Astrocyte (in vitro differentiated cells and primary cell): ENCODE measurements around the gene TEX50. TPM values are rescaled to one million over a fixed set of nuclear protein-coding genes. Genes with fewer than 3 reads are reported as not detected.
"Not testable (repeated sequence)": the region's sequence is repeated elsewhere in the genome, so short reads cannot be mapped to it uniquely, and the experiment has no call there.

ENCODE experiments used
- DNase-seq: peaks from one replicate; pipeline ENCODE4 v3.0.0-alpha.2; 2010; ENCODE audit warnings: low read depth
- FAIRE-seq: peaks from 2 replicates; lab custom pipeline; 2011; peaks lifted over from hg19 to GRCh38; lab: Jason Lieb, UNC
- H2AFZ ChIP-seq: 2 replicates; pipeline ENCODE4 v1.6.0; 2012; ENCODE audit warnings: low read depth, low read length, inconsistent platforms
- H3K27ac ChIP-seq: 2 replicates; pipeline ENCODE4 v1.5.1; 2011; ENCODE audit warnings: low read depth, low read length, inconsistent platforms
- H3K27me3 ChIP-seq: 2 replicates; pipeline ENCODE4 v1.6.0; 2011; ENCODE audit warnings: low read length, inconsistent platforms; ENCODE audit not compliant: insufficient read depth
- H3K36me3 ChIP-seq: 2 replicates; pipeline ENCODE4 v1.5.1; 2011; ENCODE audit warnings: low read length, inconsistent platforms; ENCODE audit not compliant: insufficient read depth
- H3K4me1 ChIP-seq: 2 replicates; pipeline ENCODE4 v1.5.1; 2011; ENCODE audit warnings: low read length, inconsistent platforms; ENCODE audit not compliant: insufficient read depth
- H3K4me2 ChIP-seq: 2 replicates; pipeline ENCODE4 v1.6.0; 2012; ENCODE audit warnings: low read length, inconsistent platforms
- H3K4me3 ChIP-seq: 2 replicates; pipeline ENCODE4 v1.5.1; 2011; ENCODE audit warnings: low read depth, mild to moderate bottlenecking, low read length, inconsistent platforms; ENCODE audit not compliant: insufficient read depth
- H3K79me2 ChIP-seq: 2 replicates; pipeline ENCODE4 v1.6.0; 2012; ENCODE audit warnings: mild to moderate bottlenecking, low read length, inconsistent platforms; ENCODE audit not compliant: insufficient read depth
- H3K9ac ChIP-seq: 2 replicates; pipeline ENCODE4 v1.6.0; 2012; ENCODE audit warnings: mild to moderate bottlenecking, low read length, inconsistent platforms
- H3K9me3 ChIP-seq: 2 replicates; pipeline ENCODE4 v1.5.1; 2012; ENCODE audit warnings: low read depth, mild to moderate bottlenecking, low read length, inconsistent platforms; ENCODE audit not compliant: insufficient read depth
- H4K20me1 ChIP-seq: 2 replicates; pipeline ENCODE4 v1.6.0; 2012; ENCODE audit warnings: low read length, inconsistent platforms; ENCODE audit not compliant: insufficient read depth
- H3K27ac Mint-ChIP-seq: one replicate; pipeline ENCODE4 v1.8.0; 2021; ENCODE audit warnings: mild to moderate bottlenecking, mixed read lengths; ENCODE audit not compliant: unreplicated experiment
- H3K27me3 Mint-ChIP-seq: one replicate; pipeline ENCODE4 v1.8.0; 2021; ENCODE audit warnings: low read depth, mixed read lengths; ENCODE audit not compliant: unreplicated experiment
- H3K36me3 Mint-ChIP-seq: one replicate; pipeline ENCODE4 v1.8.0; 2021; ENCODE audit warnings: low read depth, mixed read lengths; ENCODE audit not compliant: unreplicated experiment
- H3K4me1 Mint-ChIP-seq: one replicate; pipeline ENCODE4 v1.8.0; 2021; ENCODE audit warnings: low read depth, mixed read lengths; ENCODE audit not compliant: unreplicated experiment
- H3K4me3 Mint-ChIP-seq: one replicate; pipeline ENCODE4 v1.8.0; 2021; ENCODE audit warnings: mild to moderate bottlenecking, moderate library complexity, mixed read lengths; ENCODE audit not compliant: unreplicated experiment
- H3K9me3 Mint-ChIP-seq: one replicate; pipeline ENCODE4 v1.8.0; 2021; ENCODE audit warnings: mild to moderate bottlenecking, mixed read lengths; ENCODE audit not compliant: unreplicated experiment
- EZH2 ChIP-seq: IDR thresholded peaks from 2 replicates; pipeline ENCODE4 v1.6.1; 2012; ENCODE audit warnings: mild to moderate bottlenecking, low read length, inconsistent platforms; ENCODE audit not compliant: insufficient read depth
- total RNA-seq: library from RNA; stranded (reverse); gene quantifications from 2 replicates; pipeline ENCODE4 v1.2.1, GENCODE V29; 2021
- TF ChIP-seq, protein P1 (sequence below): IDR thresholded peaks from 2 replicates; pipeline ENCODE4 v1.5.1; 2011; ENCODE audit warnings: low read depth, mild to moderate bottlenecking, inconsistent platforms, low read length, moderate library complexity; ENCODE audit not compliant: insufficient read depth

The TEX50 gene
- total RNA-seq, 1 donor from 2014 or later = not detected

DNA sequence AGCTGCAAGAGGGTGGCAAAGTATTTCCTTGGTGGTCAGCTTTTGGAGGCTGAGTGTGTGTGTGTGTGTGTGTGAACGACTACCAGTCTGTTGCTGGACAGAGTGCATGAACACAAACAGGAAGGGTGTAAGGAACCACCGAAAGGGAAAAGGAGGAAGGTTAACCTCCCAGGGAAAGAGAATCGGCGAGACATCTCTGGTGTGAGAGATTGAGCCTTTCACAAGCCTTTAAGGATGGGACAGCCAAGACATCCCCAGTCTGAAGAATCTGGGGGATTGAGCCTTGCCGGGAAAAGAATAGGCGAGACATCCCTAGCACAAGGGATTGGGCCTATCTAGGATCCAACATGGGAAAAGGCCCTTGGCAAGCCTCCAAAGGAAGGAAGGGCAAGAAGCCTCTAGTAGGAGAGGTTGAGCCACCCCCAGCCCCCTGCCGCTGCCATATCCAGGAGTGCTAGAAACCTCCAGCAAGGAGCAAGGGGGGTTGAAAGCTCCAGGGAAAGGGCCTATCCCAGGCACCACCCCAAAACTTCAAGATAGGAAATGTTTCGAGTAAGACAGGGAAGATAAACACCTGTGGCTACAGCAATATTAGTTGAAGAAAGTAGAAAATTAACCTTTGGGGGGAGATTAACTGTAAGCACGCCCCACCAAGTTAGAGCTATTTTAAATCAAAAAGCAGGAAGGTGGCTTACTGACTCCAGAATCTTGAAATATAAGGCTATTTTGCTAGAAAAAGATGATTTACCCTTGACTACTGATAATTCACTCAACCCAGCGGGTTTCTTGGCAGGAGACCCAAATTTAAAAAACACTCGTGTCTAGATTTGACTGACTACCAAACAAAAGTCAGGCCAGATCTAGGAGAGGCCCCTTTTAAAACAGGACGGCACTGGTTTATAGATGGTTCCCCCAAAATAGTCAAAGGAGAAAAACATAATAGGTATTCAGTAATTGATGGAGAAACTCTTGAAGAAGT, 3.2 kb downstream of the TEX50 start:
- no peak for FAIRE-seq
- Mint-ChIP-seq H3K36me3 (peaks cover 22% of the 10 kb centered on the region), H3K9me3 (peaks cover 13% of the 10 kb centered on the region), H3K27ac (peak overlapping the region; percentile 99), H3K4me1 (peaks cover 5% of the 10 kb centered on the region), H3K4me3 (peak overlapping the region; percentile 90), H3K27me3 (no peaks in the 10 kb centered on the region)
- TF ChIP-seq EZH2 = no peak
- TF ChIP-seq, protein P1, sequence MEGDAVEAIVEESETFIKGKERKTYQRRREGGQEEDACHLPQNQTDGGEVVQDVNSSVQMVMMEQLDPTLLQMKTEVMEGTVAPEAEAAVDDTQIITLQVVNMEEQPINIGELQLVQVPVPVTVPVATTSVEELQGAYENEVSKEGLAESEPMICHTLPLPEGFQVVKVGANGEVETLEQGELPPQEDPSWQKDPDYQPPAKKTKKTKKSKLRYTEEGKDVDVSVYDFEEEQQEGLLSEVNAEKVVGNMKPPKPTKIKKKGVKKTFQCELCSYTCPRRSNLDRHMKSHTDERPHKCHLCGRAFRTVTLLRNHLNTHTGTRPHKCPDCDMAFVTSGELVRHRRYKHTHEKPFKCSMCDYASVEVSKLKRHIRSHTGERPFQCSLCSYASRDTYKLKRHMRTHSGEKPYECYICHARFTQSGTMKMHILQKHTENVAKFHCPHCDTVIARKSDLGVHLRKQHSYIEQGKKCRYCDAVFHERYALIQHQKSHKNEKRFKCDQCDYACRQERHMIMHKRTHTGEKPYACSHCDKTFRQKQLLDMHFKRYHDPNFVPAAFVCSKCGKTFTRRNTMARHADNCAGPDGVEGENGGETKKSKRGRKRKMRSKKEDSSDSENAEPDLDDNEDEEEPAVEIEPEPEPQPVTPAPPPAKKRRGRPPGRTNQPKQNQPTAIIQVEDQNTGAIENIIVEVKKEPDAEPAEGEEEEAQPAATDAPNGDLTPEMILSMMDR = no peak
- H2AFZ ChIP-seq = no peak overlapping the region
- H3K4me2 ChIP-seq = no peak overlapping the region
- no peaks in the 10 kb centered on the region for H3K27me3 ChIP-seq
- no peaks in the 10 kb centered on the region for H3K4me1 ChIP-seq
- no peak overlapping the region for H3K27ac ChIP-seq
- no peak overlapping the region for H3K4me3 ChIP-seq
- no peak overlapping the region for H3K9ac ChIP-seq
- peaks cover 8% of the 10 kb centered on the region for H3K9me3 ChIP-seq
- H3K79me2 ChIP-seq = no peaks in the 10 kb centered on the region
- H3K36me3 ChIP-seq = no peaks in the 10 kb centered on the region
- DNase-seq = no peak
- no peaks in the 10 kb centered on the region for H4K20me1 ChIP-seq

DNA sequence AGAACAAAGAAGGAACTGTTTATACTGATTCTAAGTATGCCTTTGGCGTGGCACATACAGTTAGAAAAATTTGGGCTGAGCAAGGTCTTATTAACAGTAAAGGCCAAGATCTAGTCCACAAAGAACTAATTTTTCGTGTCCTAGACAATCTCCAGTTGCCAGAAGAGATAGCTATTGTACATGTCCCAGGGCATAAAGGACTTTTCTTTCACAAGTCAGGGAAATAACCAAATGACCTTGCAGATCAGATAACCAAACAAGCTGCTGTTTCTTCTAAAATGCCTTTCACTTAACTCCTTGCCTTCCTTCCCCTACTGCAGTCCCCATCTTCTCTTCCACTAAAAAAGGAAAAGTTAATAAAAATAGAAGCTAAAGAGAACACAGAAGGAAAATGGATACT, 4.0 kb downstream of the TEX50 start:
- H4K20me1 ChIP-seq = no peaks in the 10 kb centered on the region
- DNase-seq (no peak), FAIRE-seq (no peak)
- Mint-ChIP-seq H3K4me3 (peak overlapping the region; percentile 90), H3K4me1 (peaks cover 5% of the 10 kb centered on the region), H3K27me3 (no peaks in the 10 kb centered on the region), H3K27ac (peak overlapping the region; percentile 99), H3K9me3 (peaks cover 13% of the 10 kb centered on the region), H3K36me3 (peaks cover 25% of the 10 kb centered on the region)
- H3K27ac ChIP-seq = no peak overlapping the region
- H3K9me3 ChIP-seq = peaks cover 8% of the 10 kb centered on the region
- no peak overlapping the region for H3K4me3 ChIP-seq
- H3K9ac ChIP-seq = no peak overlapping the region
- TF ChIP-seq EZH2 = no peak
- TF ChIP-seq, protein P1 = no peak
- no peaks in the 10 kb centered on the region for H3K79me2 ChIP-seq
- no peaks in the 10 kb centered on the region for H3K36me3 ChIP-seq
- H3K4me1 ChIP-seq = no peaks in the 10 kb centered on the region
- no peaks in the 10 kb centered on the region for H3K27me3 ChIP-seq
- no peak overlapping the region for H2AFZ ChIP-seq
- no peak overlapping the region for H3K4me2 ChIP-seq

DNA sequence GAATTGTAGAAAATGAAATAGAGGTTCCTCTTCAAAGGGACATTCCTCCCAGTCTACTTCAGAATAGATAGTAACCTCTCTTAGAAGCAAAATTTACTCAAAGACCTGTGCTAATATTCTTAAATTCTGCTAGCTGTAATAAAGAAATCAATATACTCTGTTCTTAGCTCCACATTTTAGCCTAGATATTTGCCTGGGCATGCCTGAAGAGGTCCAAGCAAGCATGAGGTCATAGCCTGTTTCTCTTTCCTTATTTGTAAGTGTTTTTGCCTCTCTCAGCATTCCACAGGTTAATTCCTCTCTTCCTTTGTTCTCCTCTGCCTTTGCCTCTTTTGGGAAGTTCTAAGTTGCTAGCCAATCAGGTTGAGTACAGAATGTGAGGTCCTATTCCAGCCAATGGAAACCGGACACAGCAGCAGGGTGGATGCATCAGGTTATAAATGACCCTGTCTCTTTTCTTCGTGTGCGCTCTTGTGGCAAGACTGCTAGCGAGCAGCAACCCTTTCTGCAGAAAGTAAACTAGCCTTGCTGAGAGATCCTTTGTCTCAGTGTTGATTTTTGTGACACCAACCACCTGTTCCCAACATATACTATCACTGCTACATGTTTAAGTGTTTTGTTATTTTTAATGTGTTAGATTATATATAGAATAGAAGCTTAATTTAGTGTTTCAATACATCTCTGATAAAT, 7.5 kb downstream of the TEX50 start:
- H3K9me3 Mint-ChIP-seq = peaks cover 11% of the 10 kb centered on the region
- H3K27me3 ChIP-seq, H3K4me1 ChIP-seq, H3K4me2 ChIP-seq, H3K4me3 ChIP-seq, H3K79me2 ChIP-seq, H3K36me3 ChIP-seq, H4K20me1 ChIP-seq, H2AFZ ChIP-seq, H3K4me1 Mint-ChIP-seq, H3K27ac ChIP-seq, FAIRE-seq, H3K9me3 ChIP-seq, H3K27me3 Mint-ChIP-seq, H3K9ac ChIP-seq: not testable (repeated sequence)
- DNase-seq = peak; percentile 6
- H3K27ac Mint-ChIP-seq = peak overlapping the region; percentile 93
- peaks cover 24% of the 10 kb centered on the region for H3K36me3 Mint-ChIP-seq
- H3K4me3 Mint-ChIP-seq = peak overlapping the region; percentile 78
